NCI-H2171 (cell line): ENCODE data around the gene DKK2.
"Not testable (repeated sequence)": the region's sequence is repeated elsewhere in the genome, so short reads cannot be mapped to it uniquely, and the experiment has no call there.

Source experiments
- DNase-seq: peaks from one replicate; lab custom pipeline; 2025; lab: John Stamatoyannopoulos, UW

DKK2 gene

DNA sequence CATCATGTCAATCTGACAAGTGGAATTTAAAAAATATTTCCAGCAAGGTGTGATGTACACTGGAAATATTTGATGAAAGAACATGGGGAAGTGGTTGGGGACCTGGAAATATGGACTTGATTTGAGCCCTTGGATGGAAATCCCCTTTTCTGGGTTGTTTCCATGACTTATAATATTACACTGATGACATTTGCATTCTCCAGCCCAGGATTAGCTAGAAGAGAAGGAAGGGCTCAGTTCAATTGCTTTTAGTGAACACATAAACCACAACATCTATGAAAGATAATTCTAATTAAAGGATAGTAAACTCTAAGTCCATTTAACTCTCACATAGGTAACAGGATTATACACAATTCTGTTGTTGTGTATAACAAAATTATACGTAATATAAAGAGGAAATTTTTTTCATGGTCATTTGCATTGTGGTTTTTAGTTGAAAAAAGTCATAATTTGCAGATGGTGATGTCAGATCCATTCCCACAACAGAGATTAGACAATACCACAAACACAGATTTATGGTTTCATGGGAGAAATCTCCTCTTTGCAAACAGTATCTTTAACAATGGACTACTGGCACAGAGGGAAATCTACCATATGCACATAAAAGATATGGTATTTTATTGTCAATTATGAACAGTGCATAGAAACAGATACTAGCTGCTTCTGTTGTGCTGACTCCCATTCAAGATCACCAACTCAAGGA lies 126.5 kb downstream of the DKK2 start:
- no peak for DNase-seq

DNA sequence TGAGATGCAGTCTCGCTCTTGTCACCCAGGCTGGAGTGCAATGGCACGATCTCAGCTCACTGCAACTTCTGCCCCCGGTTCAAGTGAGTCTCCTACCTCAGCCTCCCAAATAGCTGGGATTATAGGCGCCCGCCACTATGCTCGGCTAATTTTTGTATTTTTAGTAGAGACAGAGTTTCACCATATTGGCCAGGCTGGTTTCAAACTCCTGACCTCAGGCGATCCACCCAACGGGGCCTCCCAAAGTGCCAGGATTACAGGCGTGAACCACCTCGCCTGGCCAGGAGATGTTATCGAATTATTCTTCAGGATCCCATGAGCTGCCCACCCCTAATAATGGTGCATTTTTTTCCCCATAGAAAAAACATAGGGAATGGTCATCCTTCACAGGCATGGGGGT lies 128.1 kb downstream of the DKK2 start:
- not testable (repeated sequence) for DNase-seq

DNA sequence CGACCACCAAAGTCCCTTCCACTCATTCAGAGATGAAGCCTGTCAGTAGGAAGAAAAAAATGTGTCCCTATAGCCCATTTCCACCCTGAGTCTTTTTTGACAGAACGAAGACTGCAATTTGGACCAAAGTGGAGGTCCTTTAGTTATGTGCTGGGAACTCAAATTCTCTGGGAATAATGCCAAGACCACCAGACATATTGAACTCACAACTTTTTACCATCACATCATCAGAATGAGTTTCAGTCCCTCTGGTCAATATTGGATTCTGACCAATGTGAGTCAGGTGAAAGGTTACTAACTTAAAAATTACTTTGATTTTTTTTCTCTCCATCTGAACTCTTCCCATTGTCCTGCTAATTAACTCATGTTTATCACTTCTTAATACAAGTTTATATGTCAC lies 128.9 kb downstream of the DKK2 start:
- DNase-seq = no peak

DNA sequence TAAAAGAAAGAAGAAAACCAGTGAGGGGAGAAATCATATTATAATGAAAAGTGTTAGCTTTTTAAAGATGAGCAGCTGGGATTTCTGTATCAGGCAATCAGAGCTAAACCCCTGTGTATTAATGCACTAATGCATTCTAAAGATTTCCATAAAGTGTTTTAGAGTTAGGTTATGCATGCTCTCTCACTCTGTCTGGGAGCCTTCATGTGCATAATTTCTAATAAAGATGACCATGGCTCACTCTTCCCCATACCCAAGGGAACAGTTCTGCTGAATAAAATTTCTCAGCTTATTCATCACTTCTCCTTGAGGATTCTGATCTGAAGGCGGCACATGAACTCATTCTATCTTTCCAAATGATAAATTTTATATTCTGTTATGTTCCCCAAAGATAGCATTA lies 129.4 kb downstream of the DKK2 start:
- DNase-seq = no peak

DNA sequence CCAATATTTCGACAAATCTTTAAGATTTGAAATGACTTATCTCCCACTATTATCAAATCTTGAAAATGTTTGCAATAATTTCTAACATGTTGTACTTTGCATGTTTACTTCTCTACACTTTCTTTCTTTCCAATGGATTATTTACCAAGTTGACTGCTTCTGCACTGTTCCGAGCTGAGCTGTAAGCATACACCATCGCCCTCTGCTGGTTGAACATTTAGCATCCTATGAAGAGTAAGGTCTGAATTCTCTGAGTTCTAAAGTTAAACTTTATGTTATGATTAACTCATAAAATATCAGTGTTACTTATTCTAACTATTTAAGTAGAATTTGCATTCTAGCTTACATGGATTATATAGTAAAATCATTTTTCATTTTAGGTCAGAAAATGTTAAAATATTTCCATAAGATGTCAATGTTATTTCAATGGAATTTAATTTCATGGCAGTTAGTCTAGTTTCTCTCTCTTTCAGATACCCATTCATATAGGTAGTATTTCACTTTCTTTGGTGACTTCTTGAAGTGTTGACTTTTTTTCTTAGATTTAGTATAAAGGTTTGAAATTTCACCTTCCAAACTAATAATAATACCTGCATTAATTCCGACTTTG lies 137.4 kb downstream of the DKK2 start:
- DNase-seq = no peak

DNA sequence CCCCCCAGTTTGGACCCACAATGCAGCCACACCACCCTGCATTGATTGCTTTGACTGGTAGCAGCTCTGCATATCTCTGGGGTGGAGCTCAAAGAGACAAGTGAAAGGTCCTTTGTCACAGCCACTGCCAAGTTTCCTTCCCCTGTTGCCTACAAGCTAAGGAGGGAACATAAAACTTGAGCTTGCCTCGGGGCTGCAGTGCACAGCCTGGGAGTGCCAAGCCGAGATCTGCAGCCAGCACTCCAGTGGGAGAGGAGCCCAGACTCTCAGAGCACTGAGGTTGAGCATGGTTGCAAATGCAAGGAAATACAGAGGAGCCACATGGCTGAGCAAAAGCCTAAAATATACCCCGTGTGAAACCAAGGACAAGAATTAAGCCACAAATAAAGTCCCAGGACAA lies 142.2 kb downstream of the DKK2 start:
- no peak for DNase-seq

DNA sequence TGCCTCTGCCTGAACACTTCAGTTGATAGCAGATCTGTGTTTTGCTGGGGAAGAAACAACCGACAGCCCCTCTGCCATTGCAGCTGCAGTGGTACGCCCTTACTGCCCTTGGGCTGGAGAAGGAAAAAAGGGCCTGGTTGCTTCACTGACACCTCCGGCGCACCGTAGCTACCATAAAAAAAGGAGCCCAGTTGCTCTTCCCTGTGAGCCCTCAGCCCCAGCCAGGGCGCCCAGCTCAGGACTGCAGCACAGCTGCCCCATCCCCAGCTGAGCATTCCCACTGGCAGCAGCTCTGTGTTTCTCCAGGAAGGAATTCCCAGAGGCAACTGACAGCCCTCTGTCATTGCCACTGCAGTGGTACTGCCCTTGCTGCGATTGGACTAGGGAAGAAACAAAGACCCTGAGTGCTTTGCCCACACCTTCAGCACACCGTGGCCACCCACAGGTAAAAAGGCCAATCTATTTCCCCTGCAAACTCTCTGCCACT lies 142.7 kb downstream of the DKK2 start:
- no peak for DNase-seq

DNA sequence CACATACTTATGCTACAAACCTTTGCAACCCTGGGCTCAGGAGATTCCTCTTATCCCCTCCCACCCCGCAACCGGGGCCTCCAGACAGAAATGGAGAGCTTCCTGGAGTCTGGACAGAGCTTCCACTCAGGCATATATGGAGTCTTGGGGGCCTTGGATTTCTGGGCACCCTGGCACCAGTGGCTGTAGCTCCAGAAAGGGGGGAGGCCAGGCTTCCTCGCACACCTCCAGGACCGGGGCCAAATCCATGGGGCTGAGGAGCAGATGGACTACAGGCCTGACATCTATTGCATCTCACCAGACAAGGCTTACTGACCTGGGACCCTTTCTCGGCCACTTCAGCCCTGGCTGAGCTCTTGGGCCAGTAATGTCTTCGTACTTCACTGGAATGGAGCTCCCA lies 143.3 kb downstream of the DKK2 start:
- no peak for DNase-seq

DNA sequence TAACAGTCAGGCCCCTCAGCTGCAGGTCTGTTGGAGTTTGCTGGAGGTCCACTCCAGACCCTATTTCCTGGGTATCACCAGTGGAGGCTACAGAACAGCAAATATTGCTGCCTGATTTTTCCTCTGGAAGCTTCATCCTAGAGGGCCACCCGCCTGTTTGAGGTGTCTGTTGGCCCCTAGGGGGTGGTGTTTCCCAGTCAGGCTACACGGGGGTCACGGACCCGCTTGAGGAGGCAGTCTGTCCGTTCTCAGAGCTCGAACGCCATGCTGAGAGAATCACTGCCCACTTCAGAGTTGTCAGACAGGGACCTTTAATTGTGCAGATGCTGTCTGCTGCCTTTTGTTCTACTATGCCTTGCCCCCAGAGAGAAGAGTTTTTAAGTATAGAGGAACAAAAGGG lies 160.8 kb downstream of the DKK2 start:
- DNase-seq = no peak
